Gastrocnemius medialis (tissue), 4 donors: ENCODE measurements around the gene OR6B1. TPM values are rescaled to one million over a fixed set of nuclear protein-coding genes. Genes with fewer than 3 reads are reported as not detected.

Experiments used
- ATAC-seq, 2 donors: fragments of 150-250 bp; one replicate each; pipeline ENCODE4 v1.9.1; 2016
- DNase-seq, 2 donors: peaks; one replicate each; pipeline ENCODE4 v3.0.0-alpha.2; 2019
- H3K27ac ChIP-seq, 4 donors: fragments of 200-600 bp; sonication (generic); 1 replicate in 1 of 4; 2 replicates in 3 of 4; pipeline ENCODE4 v1.5.1; 2016 to 2018; ENCODE audit warnings: mild to moderate bottlenecking in 2 of 4, moderate library complexity in 1 of 4
- H3K27me3 ChIP-seq, 3 donors: fragments of 200-600 bp; sonication (generic) in 2 of 3; 1 replicate in 1 of 3; 2 replicates in 2 of 3; pipeline versions ENCODE4 v1.5.1 to v1.6.0; 2016 to 2019; ENCODE audit warnings: mild to moderate bottlenecking in 1 of 3, moderate library complexity in 1 of 3
- H3K36me3 ChIP-seq, 2 donors: fragments of 200-600 bp; sonication (generic) in 1 of 2; one replicate each; pipeline ENCODE4 v1.5.1; 2017 to 2018
- H3K4me1 ChIP-seq, 2 donors: fragments of 200-600 bp; sonication (generic) in 1 of 2; one replicate each; pipeline ENCODE4 v1.5.1; 2016 to 2017; ENCODE audit warnings: mild to moderate bottlenecking in 2 of 2
- H3K4me3 ChIP-seq, 4 donors: fragments of 200-600 bp; sonication (generic) in 3 of 4; 1 replicate in 1 of 4; 2 replicates in 3 of 4; pipeline ENCODE4 v1.5.1; 2016 to 2019; ENCODE audit warnings: mild to moderate bottlenecking in 2 of 4
- H3K9me3 ChIP-seq, 3 donors: fragments of 200-600 bp; sonication (generic) in 2 of 3; 1 replicate in 1 of 3; 2 replicates in 2 of 3; pipeline ENCODE4 v1.5.1; 2016 to 2019
- CTCF ChIP-seq, 5 experiments: fragments of 450-650 bp in 3 of 5; fragments of 200-600 bp in 2 of 5; sonication (generic) in 2 of 5; IDR thresholded peaks in 4 of 5; conservative IDR thresholded peaks in 1 of 5; 1 replicate in 4 of 5; 2 replicates in 1 of 5; pipeline ENCODE4 v1.5.1; 2016 to 2019; ENCODE audit warnings: antibody characterized with exemption in 5 of 5, mild to moderate bottlenecking in 3 of 5, moderate library complexity in 3 of 5
- POLR2A ChIP-seq, 2 donors: fragments of 450-650 bp; IDR thresholded peaks; one replicate each; pipeline ENCODE4 v1.6.1; 2017; ENCODE audit warnings: antibody characterized with exemption in 2 of 2, mild to moderate bottlenecking in 2 of 2, moderate library complexity in 2 of 2
- in situ Hi-C, 4 donors: fragments of 200-750 bp; cut with MboI; loops; one replicate each; pipeline versions ENCODE4 v1.15.0 to v1.8.0; 2017; ENCODE audit warnings: low sequenced_read_pairs in 4 of 4
- intact Hi-C: fragments of 100-400 bp; cut with DNase I; formaldehyde crosslinking; loops from one replicate; pipeline ENCODE4 v1.15.1; 2023; ENCODE audit warnings: low total_unique reads
- total RNA-seq, 4 donors: library from RNA; depleted of rRNA; stranded (reverse); fragments of >200 nt; gene quantifications; one replicate each; pipeline versions ENCODE4 v1.1.0 to v1.2.3, GENCODE V29; 2016

The OR6B1 gene
- total RNA-seq, 4 donors from 2014 or later = not detected

- Histone ChIP-seq H3K27me3 (no peaks in the 10 kb centered on the region), H3K4me3 (no peak overlapping the region), H3K36me3 (no peaks in the 10 kb centered on the region), H3K4me1 (no peaks in the 10 kb centered on the region), H3K9me3 (no peaks in the 10 kb centered on the region), H3K27ac (peak overlapping the region in 3 of 4 donors; percentile 9 to 41 (median 38))
- DNase-seq (no peak), ATAC-seq (peak in 1 of 2 donors; percentile 42)
- intact Hi-C loops = no loop called here
- TF ChIP-seq CTCF (IDR thresholded peaks at IDR 0.05 in 4 of 5, conservative IDR thresholded peaks at IDR 0.05 in 1 of 5) (no peak), POLR2A (IDR thresholded peaks at IDR 0.05) (no peak)
- in situ Hi-C loops = no loop called here
These were observed 20.2 kb downstream of the OR6B1 start for GRCh38 chr7:144020340-144020739.

- Histone ChIP-seq H3K27ac (no peak overlapping the region), H3K4me3 (no peak overlapping the region), H3K4me1 (no peaks in the 10 kb centered on the region), H3K27me3 (no peaks in the 10 kb centered on the region), H3K9me3 (no peaks in the 10 kb centered on the region), H3K36me3 (no peaks in the 10 kb centered on the region)
- intact Hi-C loops (no loop called here), in situ Hi-C loops (no loop called here)
- DNase-seq (no peak), ATAC-seq (no peak)
- no peak for TF ChIP-seq POLR2A (IDR thresholded peaks at IDR 0.05)
- no peak for TF ChIP-seq CTCF (IDR thresholded peaks at IDR 0.05 in 4 of 5, conservative IDR thresholded peaks at IDR 0.05 in 1 of 5)
These were observed 22.0 kb downstream of the OR6B1 start for GRCh38 chr7:144022169-144022568.

GRCh38 chr7:144023171-144023827 is 23.2 kb downstream of the OR6B1 start:
- DNase-seq (no peak), ATAC-seq (no peak)
- Histone ChIP-seq H3K27ac (no peak overlapping the region), H3K27me3 (no peaks in the 10 kb centered on the region), H3K36me3 (no peaks in the 10 kb centered on the region), H3K4me3 (no peak overlapping the region), H3K9me3 (no peaks in the 10 kb centered on the region), H3K4me1 (no peaks in the 10 kb centered on the region)
- TF ChIP-seq POLR2A (IDR thresholded peaks at IDR 0.05) = no peak
- no peak for TF ChIP-seq CTCF (IDR thresholded peaks at IDR 0.05 in 4 of 5, conservative IDR thresholded peaks at IDR 0.05 in 1 of 5)
- intact Hi-C loops (no loop called here), in situ Hi-C loops (no loop called here)

GRCh38 chr7:144024213-144024612 is 24.1 kb downstream of the OR6B1 start:
- no peak for TF ChIP-seq POLR2A (IDR thresholded peaks at IDR 0.05)
- no peak for TF ChIP-seq CTCF (IDR thresholded peaks at IDR 0.05 in 4 of 5, conservative IDR thresholded peaks at IDR 0.05 in 1 of 5)
- no peak for ATAC-seq
- Histone ChIP-seq H3K4me1 (no peaks in the 10 kb centered on the region), H3K4me3 (no peak overlapping the region), H3K27me3 (no peaks in the 10 kb centered on the region), H3K9me3 (no peaks in the 10 kb centered on the region), H3K27ac (no peak overlapping the region), H3K36me3 (no peaks in the 10 kb centered on the region)
- intact Hi-C loops (no loop called here), in situ Hi-C loops (no loop called here)
- no peak for DNase-seq
